GM19099 (cell line): ENCODE data around the gene RFC1.

ENCODE experiments used
- POLR2A ChIP-seq: IDR thresholded peaks from 3 replicates; pipeline ENCODE4 v1.6.1; 2011; ENCODE audit warnings: low read depth; ENCODE audit not compliant: insufficient read length; ENCODE audit errors: extremely low read depth

The RFC1 gene

GRCh38 chr4:39323821-39324220 lies 42.3 kb downstream of the RFC1 start:
- TF ChIP-seq POLR2A: no peak

GRCh38 chr4:39320381-39321115 lies 45.6 kb downstream of the RFC1 start:
- TF ChIP-seq POLR2A: no peak

- TF ChIP-seq POLR2A: no peak
Measured at GRCh38 chr4:39319676-39320075, 46.5 kb downstream of the RFC1 start.

- TF ChIP-seq POLR2A: no peak
Measured at GRCh38 chr4:39312816-39313215, 53.3 kb downstream of the RFC1 start.

- TF ChIP-seq POLR2A: no peak
Measured at GRCh38 chr4:39308611-39309010, 57.6 kb downstream of the RFC1 start.

- TF ChIP-seq POLR2A: no peak
Measured at GRCh38 chr4:39305912-39306677, 60.1 kb downstream of the RFC1 start.

GRCh38 chr4:39304651-39305050 lies 61.5 kb downstream of the RFC1 start:
- no peak for TF ChIP-seq POLR2A

GRCh38 chr4:39303871-39304270 lies 62.3 kb downstream of the RFC1 start:
- TF ChIP-seq POLR2A: no peak

GRCh38 chr4:39302901-39303300 lies 63.3 kb downstream of the RFC1 start:
- no peak for TF ChIP-seq POLR2A

- no peak for TF ChIP-seq POLR2A
Measured at GRCh38 chr4:39295784-39296183, 70.4 kb downstream of the RFC1 start.

GRCh38 chr4:39291686-39292085 lies 74.5 kb downstream of the RFC1 start:
- no peak for TF ChIP-seq POLR2A

- no peak for TF ChIP-seq POLR2A
Measured at GRCh38 chr4:39287223-39287622, 78.9 kb downstream of the RFC1 start.

- no peak for TF ChIP-seq POLR2A
Measured at GRCh38 chr4:39286263-39286662, 79.9 kb downstream of the RFC1 start.

- TF ChIP-seq POLR2A: no peak
Measured at GRCh38 chr4:39285853-39286252, 80.3 kb downstream of the RFC1 start.

- TF ChIP-seq POLR2A: no peak
Measured at GRCh38 chr4:39285111-39285795, 80.9 kb downstream of the RFC1 start.

- TF ChIP-seq POLR2A: no peak
Measured at GRCh38 chr4:39280770-39281169, 85.4 kb downstream of the RFC1 start.

GRCh38 chr4:39279416-39279815 lies 86.7 kb downstream of the RFC1 start:
- no peak for TF ChIP-seq POLR2A

- no peak for TF ChIP-seq POLR2A
Measured at GRCh38 chr4:39278476-39278875, 87.7 kb downstream of the RFC1 start.
